H1 (cell line): ENCODE data around the gene OR7G2. TPM values are rescaled to one million over a fixed set of nuclear protein-coding genes. Genes with fewer than 3 reads are reported as not detected.

ENCODE experiments used
- ATF3 ChIP-seq: IDR thresholded peaks from 2 replicates; pipeline ENCODE4 v1.6.1; 2011; ENCODE audit warnings: low read depth, mild to moderate bottlenecking, low read length; ENCODE audit not compliant: insufficient read depth
- CBX5 ChIP-seq: fragments of 300-800, 300-1000 bp; sonication (generic); IDR thresholded peaks from 2 replicates; pipeline ENCODE4 v1.7.1; 2016; ENCODE audit warnings: antibody characterized with exemption, low read length, low read depth
- CEBPB ChIP-seq: IDR thresholded peaks from 2 replicates; pipeline ENCODE4 v1.6.1; 2012; ENCODE audit warnings: low read depth, low read length
- CHD7 ChIP-seq: fragments of 300-600 bp; sonication (generic); IDR thresholded peaks from 2 replicates; pipeline ENCODE4 v1.7.1; 2012; ENCODE audit warnings: low read length, moderate library complexity, mild to moderate bottlenecking, inconsistent platforms; ENCODE audit not compliant: insufficient replicate concordance
- JUND ChIP-seq: IDR thresholded peaks from 2 replicates; pipeline ENCODE4 v1.6.1; 2011; ENCODE audit warnings: mild to moderate bottlenecking, improper control_type of control experiment, low read length
- KDM5A ChIP-seq: fragments of 200-600 bp; IDR thresholded peaks from 2 replicates; pipeline ENCODE4 v1.7.1; 2012; ENCODE audit warnings: mild to moderate bottlenecking, low read length, inconsistent platforms, mixed read lengths
- MAFK ChIP-seq: IDR thresholded peaks from 2 replicates; pipeline ENCODE4 v1.6.1; 2012; ENCODE audit warnings: low read depth, mild to moderate bottlenecking, improper control_type of control experiment, low read length
- POU5F1 ChIP-seq: IDR thresholded peaks from 2 replicates; pipeline ENCODE4 v1.6.1; 2011; ENCODE audit warnings: low read depth, mild to moderate bottlenecking, low read length, moderate library complexity
- SIX5 ChIP-seq: IDR thresholded peaks from 2 replicates; pipeline ENCODE4 v1.6.1; 2011; ENCODE audit warnings: mild to moderate bottlenecking, low read depth, low read length
- SP2 ChIP-seq: IDR thresholded peaks from 2 replicates; pipeline ENCODE4 v1.6.1; 2012; ENCODE audit warnings: mild to moderate bottlenecking, low read length, inconsistent platforms
- YY1 ChIP-seq: IDR thresholded peaks from 2 replicates; pipeline ENCODE4 v1.6.1; 2011; ENCODE audit warnings: low read depth, mild to moderate bottlenecking, low read length
- polyA plus RNA-seq, 7 experiments: library from polyadenylated mRNA; depleted of rRNA in 3 of 7; stranded (reverse) in 5 of 7; unstranded in 2 of 7; fragments of >200 nt in 5 of 7; fragments of 200-250 nt in 2 of 7; gene quantifications; 1 replicate in 5 of 7; 2 replicates in 1 of 7; 4 replicates in 1 of 7; pipeline versions ENCODE4 v1.2.1 to v1.2.3, GENCODE V29; 2011 to 2013; ENCODE audit warnings: missing spikeins in 2 of 7, mixed read lengths in 2 of 7
- total RNA-seq: library from RNA; stranded (reverse); fragmentation: NEBNext Ultra II Directional; extraction: Animal tissue kit (Norgen Biotek cat#: 25700); gene quantifications from 2 replicates; pipeline ENCODE4 v1.2.1, GENCODE V29; 2021
- TF ChIP-seq, protein P1 (sequence below): IDR thresholded peaks from 2 replicates; pipeline ENCODE4 v1.6.1; 2012; ENCODE audit warnings: inconsistent platforms

OR7G2 gene
- total and polyA plus RNA-seq, 2 of the 8 experiments (the other 6 are each of a cell fraction or from before 2014, with no cell fraction given): not detected

GRCh38 chr19:9107375-9107774 is at the start of gene OR7G2 (continued):
- no peak for TF ChIP-seq CHD7
- no peak for TF ChIP-seq KDM5A
- no peak for TF ChIP-seq ATF3
- TF ChIP-seq POU5F1: no peak
- TF ChIP-seq MAFK: no peak
- no peak for TF ChIP-seq CBX5
- TF ChIP-seq YY1: no peak
- TF ChIP-seq CEBPB: no peak
- no peak for TF ChIP-seq SIX5
- no peak for TF ChIP-seq JUND
- TF ChIP-seq, protein P1, sequence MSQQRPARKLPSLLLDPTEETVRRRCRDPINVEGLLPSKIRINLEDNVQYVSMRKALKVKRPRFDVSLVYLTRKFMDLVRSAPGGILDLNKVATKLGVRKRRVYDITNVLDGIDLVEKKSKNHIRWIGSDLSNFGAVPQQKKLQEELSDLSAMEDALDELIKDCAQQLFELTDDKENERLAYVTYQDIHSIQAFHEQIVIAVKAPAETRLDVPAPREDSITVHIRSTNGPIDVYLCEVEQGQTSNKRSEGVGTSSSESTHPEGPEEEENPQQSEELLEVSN: no peak
- no peak for TF ChIP-seq SP2
